Karpas-422 (cell line): Measurements from ENCODE around the gene PWWP2B. TPM values are rescaled to one million over a fixed set of nuclear protein-coding genes. Genes with fewer than 3 reads are reported as not detected.

ENCODE experiments used
- DNase-seq: peaks from one replicate; pipeline ENCODE4 v3.0.0-alpha.2; 2015
- H2AFZ ChIP-seq: fragments of 200-600 bp; sonication (generic); 2 replicates; pipeline ENCODE4 v1.6.1; 2014; ENCODE audit warnings: antibody characterized with exemption, low read length, mixed read lengths
- H3K27ac ChIP-seq: fragments of 200-600 bp; sonication (generic); 2 replicates; pipeline ENCODE4 v1.5.1; 2014; ENCODE audit warnings: mild to moderate bottlenecking, low read length, moderate library complexity
- H3K27me3 ChIP-seq: fragments of 200-600 bp; sonication (generic); 2 replicates; pipeline ENCODE4 v1.6.1; 2014; ENCODE audit warnings: low read length, mixed read lengths
- H3K36me3 ChIP-seq: fragments of 200-600 bp; sonication (generic); 2 replicates; pipeline ENCODE4 v1.6.1; 2014; ENCODE audit warnings: low read length, mixed read lengths; ENCODE audit not compliant: insufficient read depth
- H3K4me1 ChIP-seq: fragments of 200-600 bp; sonication (generic); 2 replicates; pipeline ENCODE4 v1.6.1; 2014; ENCODE audit warnings: mild to moderate bottlenecking, low read length, mixed read lengths
- H3K4me2 ChIP-seq: fragments of 200-600 bp; sonication (generic); 2 replicates; pipeline ENCODE4 v1.6.1; 2014; ENCODE audit warnings: low read length, low read depth, mild to moderate bottlenecking; ENCODE audit not compliant: poor library complexity, severe bottlenecking
- H3K4me3 ChIP-seq: fragments of 200-600 bp; sonication (generic); 2 replicates; pipeline ENCODE4 v1.5.1; 2014; ENCODE audit warnings: mild to moderate bottlenecking, antibody characterized with exemption, low read length, mixed read lengths
- H3K79me2 ChIP-seq: fragments of 200-600 bp; sonication (generic); 2 replicates; pipeline ENCODE4 v1.6.1; 2014; ENCODE audit warnings: mild to moderate bottlenecking, low read length, mixed read lengths
- H3K9ac ChIP-seq: fragments of 200-600 bp; sonication (generic); 2 replicates; pipeline ENCODE4 v1.6.0; 2014; ENCODE audit warnings: low read length
- H3K9me2 ChIP-seq: fragments of 200-600 bp; sonication (generic), shearing (Covaris generic); replicated peaks from 2 replicates; pipeline ENCODE4 v1.6.0; 2014; ENCODE audit warnings: mild to moderate bottlenecking, low read length, moderate library complexity; ENCODE audit not compliant: insufficient read depth
- H3K9me3 ChIP-seq: fragments of 300-700, 200-600 bp; sonication (generic); 2 replicates; pipeline ENCODE4 v1.6.1; 2014; ENCODE audit warnings: low read length, mixed read lengths
- H4K20me1 ChIP-seq: fragments of 200-600 bp; sonication (generic); 2 replicates; pipeline ENCODE4 v1.6.1; 2014; ENCODE audit warnings: mild to moderate bottlenecking, antibody characterized with exemption, low read length, low read depth; ENCODE audit not compliant: insufficient read depth
- total RNA-seq: library from RNA; depleted of rRNA; stranded (reverse); fragments of >200 nt; shearing (Covaris generic); gene quantifications from 2 replicates; pipeline ENCODE4 v1.2.3, GENCODE V29; 2014; ENCODE audit warnings: low replicate concordance

PWWP2B gene
- total RNA-seq, 1 experiment from 2014 or later, result 1.4 TPM

GRCh38 chr10:132408367-132408781 is 11.4 kb downstream of the PWWP2B start:
- Histone ChIP-seq H3K4me3 (no peak overlapping the region), H3K79me2 (no peaks in the 10 kb centered on the region), H3K9ac (no peak overlapping the region), H2AFZ (no peak overlapping the region), H3K27ac (no peak overlapping the region), H3K4me2 (no peak overlapping the region), H3K4me1 (no peaks in the 10 kb centered on the region), H3K9me3 (no peaks in the 10 kb centered on the region), H3K36me3 (no peaks in the 10 kb centered on the region), H3K9me2 (no peaks in the 10 kb centered on the region), H4K20me1 (peaks cover 5% of the 10 kb centered on the region; the same call in 1 of the 2 replicates), H3K27me3 (no peaks in the 10 kb centered on the region)
- DNase-seq, result no peak

DNA sequence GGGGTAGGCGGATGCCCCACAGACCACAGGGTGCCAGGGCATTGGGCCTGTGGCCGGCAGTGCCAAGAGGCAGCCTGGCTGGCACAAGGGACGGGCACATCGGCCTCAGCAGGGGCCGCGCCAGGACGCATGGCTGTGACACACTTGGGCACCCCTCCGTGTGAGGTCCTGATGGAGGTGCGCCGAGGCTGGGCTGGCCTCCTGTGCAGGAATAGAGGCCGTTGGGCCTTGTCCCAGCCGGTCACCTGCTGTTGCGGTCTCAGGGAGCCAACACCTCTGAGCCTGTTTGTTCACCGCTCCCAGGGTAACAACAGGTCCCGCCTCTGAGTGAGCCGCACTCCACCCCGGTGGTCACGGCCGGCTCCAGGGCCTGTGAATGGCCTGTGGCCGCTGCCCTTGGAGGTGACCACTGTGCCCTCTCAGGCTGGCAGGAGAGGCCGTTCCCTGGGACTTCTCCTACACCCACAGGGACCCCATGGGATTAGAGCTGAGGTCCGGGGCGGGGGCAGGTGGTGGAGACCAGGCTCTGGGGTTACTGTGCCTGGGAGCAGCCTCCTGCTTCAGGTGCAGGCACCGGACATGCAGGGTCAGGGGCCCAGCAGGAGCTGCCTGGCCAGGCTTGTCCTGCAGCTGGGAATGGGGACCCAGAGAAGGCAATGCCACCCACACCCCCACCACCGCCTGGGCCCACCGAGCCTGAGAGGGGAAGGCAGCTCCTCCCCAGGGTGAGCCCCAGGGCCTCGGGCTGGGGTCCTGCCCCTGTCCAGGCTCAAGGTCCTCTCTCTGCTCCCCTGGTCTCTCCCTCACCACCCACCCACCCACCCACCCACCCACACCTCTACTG is 12.0 kb downstream of the PWWP2B start:
- H3K9me2 ChIP-seq, result no peaks in the 10 kb centered on the region
- no peaks in the 10 kb centered on the region for H3K36me3 ChIP-seq
- no peaks in the 10 kb centered on the region for H3K4me1 ChIP-seq
- DNase-seq, result no peak
- no peak overlapping the region for H3K4me2 ChIP-seq
- H3K9me3 ChIP-seq, result no peaks in the 10 kb centered on the region
- no peak overlapping the region for H3K27ac ChIP-seq
- no peak overlapping the region for H3K4me3 ChIP-seq
- no peaks in the 10 kb centered on the region for H3K27me3 ChIP-seq
- H2AFZ ChIP-seq, result no peak overlapping the region
- H3K79me2 ChIP-seq, result no peaks in the 10 kb centered on the region
- H3K9ac ChIP-seq, result no peak overlapping the region
- no peaks in the 10 kb centered on the region; the same call in 1 of the 2 replicates for H4K20me1 ChIP-seq

GRCh38 chr10:132409667-132410028 is 12.6 kb downstream of the PWWP2B start:
- Histone ChIP-seq H3K27me3 (no peaks in the 10 kb centered on the region), H3K4me1 (no peaks in the 10 kb centered on the region), H3K9ac (no peak overlapping the region), H3K4me2 (no peak overlapping the region), H2AFZ (no peak overlapping the region), H3K9me3 (no peaks in the 10 kb centered on the region), H3K4me3 (no peak overlapping the region), H3K27ac (no peak overlapping the region), H3K9me2 (no peaks in the 10 kb centered on the region), H3K36me3 (no peaks in the 10 kb centered on the region), H3K79me2 (no peaks in the 10 kb centered on the region), H4K20me1 (no peaks in the 10 kb centered on the region; the same call in 1 of the 2 replicates)
- DNase-seq, result no peak

DNA sequence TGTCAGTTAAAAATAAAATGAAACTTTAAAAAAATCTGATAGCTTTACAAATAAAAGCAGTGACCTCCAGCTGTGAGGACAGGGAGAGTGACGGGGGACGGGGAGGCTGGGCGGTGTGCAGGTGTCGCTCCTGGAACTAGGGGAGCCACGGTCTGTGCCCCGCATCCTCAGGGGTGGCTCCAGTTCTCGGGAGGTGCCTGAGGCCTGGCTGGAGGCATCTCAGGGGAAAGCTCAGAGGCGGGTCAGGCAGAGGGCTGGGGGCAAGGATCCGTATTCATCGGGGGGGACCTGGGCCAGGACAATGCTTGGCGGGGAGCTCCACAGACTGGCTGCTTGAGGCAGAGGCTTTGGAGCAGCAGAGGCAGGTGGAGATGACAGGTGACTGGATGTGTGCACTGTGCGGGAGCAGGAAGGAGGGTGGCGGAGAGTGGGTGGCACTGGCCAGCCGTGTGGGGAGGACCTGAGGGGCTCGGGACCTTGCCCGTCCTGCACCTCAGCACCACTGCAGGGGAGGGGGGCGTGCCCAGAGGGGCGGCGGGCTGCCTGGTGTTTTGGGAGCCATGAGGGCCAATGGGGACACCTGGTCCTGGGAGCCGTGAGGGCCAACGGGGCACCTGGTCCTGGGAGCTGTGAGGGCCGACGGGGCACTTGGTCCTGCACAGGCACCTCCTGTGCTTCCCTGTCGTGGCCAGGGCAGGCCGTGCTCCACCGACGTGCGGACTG is 13.2 kb downstream of the PWWP2B start:
- H3K4me2 ChIP-seq, result no peak overlapping the region
- H3K27ac ChIP-seq, result no peak overlapping the region
- H4K20me1 ChIP-seq, result no peaks in the 10 kb centered on the region; the same call in 1 of the 2 replicates
- H3K4me1 ChIP-seq, result no peaks in the 10 kb centered on the region
- H2AFZ ChIP-seq, result no peak overlapping the region
- no peak overlapping the region for H3K4me3 ChIP-seq
- no peaks in the 10 kb centered on the region for H3K9me3 ChIP-seq
- H3K36me3 ChIP-seq, result no peaks in the 10 kb centered on the region
- no peaks in the 10 kb centered on the region for H3K27me3 ChIP-seq
- no peak for DNase-seq
- H3K9ac ChIP-seq, result no peak overlapping the region
- H3K9me2 ChIP-seq, result no peaks in the 10 kb centered on the region
- no peaks in the 10 kb centered on the region for H3K79me2 ChIP-seq

DNA sequence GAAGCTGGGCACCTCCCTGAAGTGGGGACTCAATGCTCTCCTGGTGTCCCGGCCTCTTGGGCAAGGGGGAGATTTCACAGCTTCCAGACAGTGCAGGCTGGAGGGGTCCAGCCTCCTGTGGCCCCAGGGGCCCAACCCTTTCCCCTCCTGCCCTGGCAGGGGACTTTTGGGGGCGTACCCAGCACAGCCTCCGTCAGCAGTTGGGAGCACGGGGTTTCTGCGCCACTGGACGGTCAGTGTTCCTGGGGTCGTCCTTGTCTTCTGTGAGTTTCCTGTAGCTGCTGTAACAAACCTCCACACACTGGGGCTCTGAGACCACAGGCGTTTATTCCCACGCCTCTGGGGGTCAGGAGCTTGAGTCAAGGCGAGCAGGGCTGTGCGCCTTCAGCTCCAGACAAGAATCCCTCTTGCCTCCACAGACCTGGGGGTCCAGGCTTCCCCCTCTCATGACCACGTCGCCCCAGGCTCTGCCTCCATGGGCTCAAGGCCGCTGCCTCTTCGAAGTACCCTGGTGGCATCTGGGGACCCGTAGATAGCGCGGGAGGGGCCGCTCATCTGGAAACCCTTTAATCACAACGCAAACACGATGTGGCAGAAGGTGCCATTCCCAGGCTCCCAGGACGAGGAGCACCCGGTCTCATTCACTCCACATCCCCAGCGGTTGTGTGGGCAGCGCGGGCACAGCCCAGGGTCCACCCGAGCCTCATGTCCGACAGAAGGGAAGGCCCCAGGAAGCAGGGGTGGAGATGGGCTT is 14.0 kb downstream of the PWWP2B start:
- no peaks in the 10 kb centered on the region for H3K9me3 ChIP-seq
- H3K4me3 ChIP-seq, result no peak overlapping the region
- H3K27me3 ChIP-seq, result no peaks in the 10 kb centered on the region
- no peak overlapping the region for H2AFZ ChIP-seq
- no peaks in the 10 kb centered on the region; the same call in 1 of the 2 replicates for H4K20me1 ChIP-seq
- no peak overlapping the region for H3K27ac ChIP-seq
- no peak overlapping the region for H3K9ac ChIP-seq
- no peaks in the 10 kb centered on the region for H3K79me2 ChIP-seq
- H3K4me2 ChIP-seq, result no peak overlapping the region
- no peaks in the 10 kb centered on the region for H3K4me1 ChIP-seq
- no peak for DNase-seq
- no peaks in the 10 kb centered on the region for H3K36me3 ChIP-seq
- H3K9me2 ChIP-seq, result no peaks in the 10 kb centered on the region

GRCh38 chr10:132411561-132412253 is 14.7 kb downstream of the PWWP2B start:
- no peak overlapping the region for H3K4me3 ChIP-seq
- DNase-seq, result no peak
- H3K9ac ChIP-seq, result no peak overlapping the region
- H3K9me3 ChIP-seq, result no peaks in the 10 kb centered on the region
- no peaks in the 10 kb centered on the region for H3K4me1 ChIP-seq
- H3K27ac ChIP-seq, result no peak overlapping the region
- H3K9me2 ChIP-seq, result no peaks in the 10 kb centered on the region
- H3K36me3 ChIP-seq, result no peaks in the 10 kb centered on the region
- H3K27me3 ChIP-seq, result no peaks in the 10 kb centered on the region
- H4K20me1 ChIP-seq, result no peaks in the 10 kb centered on the region; the same call in 1 of the 2 replicates
- H3K79me2 ChIP-seq, result no peaks in the 10 kb centered on the region
- H2AFZ ChIP-seq, result no peak overlapping the region
- H3K4me2 ChIP-seq, result no peak overlapping the region

- H3K4me3 ChIP-seq, result no peak overlapping the region
- DNase-seq, result no peak
- no peak overlapping the region for H2AFZ ChIP-seq
- no peak overlapping the region for H3K4me2 ChIP-seq
- H3K9me3 ChIP-seq, result no peaks in the 10 kb centered on the region
- H3K79me2 ChIP-seq, result no peaks in the 10 kb centered on the region
- H3K27me3 ChIP-seq, result no peaks in the 10 kb centered on the region
- H4K20me1 ChIP-seq, result no peaks in the 10 kb centered on the region; the same call in 1 of the 2 replicates
- no peak overlapping the region for H3K9ac ChIP-seq
- H3K27ac ChIP-seq, result no peak overlapping the region
- H3K4me1 ChIP-seq, result peaks cover 2% of the 10 kb centered on the region
- no peaks in the 10 kb centered on the region for H3K36me3 ChIP-seq
- H3K9me2 ChIP-seq, result no peaks in the 10 kb centered on the region
Measured at GRCh38 chr10:132412316-132413192, 15.6 kb downstream of the PWWP2B start.
